Right lung (tissue), 5 donors: ENCODE measurements around the gene ACSL3. TPM values are rescaled to one million over a fixed set of nuclear protein-coding genes. Genes with fewer than 3 reads are reported as not detected.
"Not testable (repeated sequence)": the region's sequence is repeated elsewhere in the genome, so short reads cannot be mapped to it uniquely, and the experiment has no call there.

ENCODE experiments used
- DNase-seq, 2 donors: peaks; one replicate each; pipeline ENCODE4 v3.0.0-alpha.2; 2013
- polyA plus RNA-seq, 5 donors: library from polyadenylated mRNA; unstranded; fragments of 120-200 nt; gene quantifications; one replicate each; pipeline versions ENCODE4 v1.2.1 to v1.2.3, GENCODE V29; 2013; ENCODE audit warnings: inconsistent platforms in 1 of 5, low replicate concordance in 1 of 5; ENCODE audit not compliant: insufficient read length in 5 of 5, insufficient read depth in 1 of 5

Gene ACSL3
- polyA plus RNA-seq, 5 donors = 53.1 to 64.4 (median 56.1) TPM

- DNase-seq = no peak
Observed at GRCh38 chr2:222907048-222907447, 46.2 kb downstream of the ACSL3 start.

GRCh38 chr2:222907790-222908441, 47.1 kb downstream of the ACSL3 start:
- peak; percentile 15 to 30 for DNase-seq

DNA sequence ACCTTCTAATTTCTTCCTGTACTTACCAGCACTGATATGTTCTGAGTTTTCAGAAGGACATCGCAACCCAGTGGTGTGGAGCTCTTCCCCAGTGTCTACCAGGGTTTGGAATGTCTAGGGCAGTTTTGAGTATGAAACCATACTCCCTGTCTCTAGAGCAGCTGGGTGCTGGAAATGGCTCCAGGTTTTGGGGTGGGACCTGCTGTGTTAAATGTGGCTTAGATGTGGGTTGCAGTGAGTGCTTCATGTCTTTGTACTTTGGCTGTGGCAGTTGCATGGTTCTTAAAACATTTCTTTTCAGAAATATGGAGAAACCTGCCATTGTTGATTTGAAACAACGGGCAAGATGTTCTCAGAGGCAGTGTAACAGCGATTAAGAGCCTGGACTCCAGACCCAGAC, 48.5 kb downstream of the ACSL3 start:
- no peak for DNase-seq

DNA sequence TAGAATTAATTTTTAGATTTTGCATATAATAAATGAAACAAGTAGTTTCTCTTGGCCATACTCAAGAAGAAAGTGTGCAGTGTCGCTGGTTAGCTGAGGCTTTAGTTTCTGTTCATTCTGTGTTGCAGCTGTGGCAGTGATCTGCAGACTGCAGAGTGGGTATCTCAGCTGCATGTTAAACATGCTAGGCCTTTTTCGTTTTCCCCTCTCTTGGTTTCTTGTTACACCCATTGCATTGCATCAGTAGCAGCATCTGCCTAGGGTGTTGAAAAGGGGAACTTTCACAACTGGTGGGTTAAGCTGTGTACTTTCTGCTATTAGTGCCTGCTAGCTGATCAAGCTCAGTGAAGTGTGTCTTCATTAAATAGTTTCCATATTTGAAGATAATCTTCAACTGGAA, 51.3 kb downstream of the ACSL3 start:
- no peak for DNase-seq

- no peak for DNase-seq
Observed at GRCh38 chr2:222912776-222913175, 51.9 kb downstream of the ACSL3 start.

GRCh38 chr2:222915092-222915957, 54.5 kb downstream of the ACSL3 start:
- DNase-seq = no peak

- DNase-seq = no peak
Observed at GRCh38 chr2:222916229-222917197, 55.7 kb downstream of the ACSL3 start.

DNA sequence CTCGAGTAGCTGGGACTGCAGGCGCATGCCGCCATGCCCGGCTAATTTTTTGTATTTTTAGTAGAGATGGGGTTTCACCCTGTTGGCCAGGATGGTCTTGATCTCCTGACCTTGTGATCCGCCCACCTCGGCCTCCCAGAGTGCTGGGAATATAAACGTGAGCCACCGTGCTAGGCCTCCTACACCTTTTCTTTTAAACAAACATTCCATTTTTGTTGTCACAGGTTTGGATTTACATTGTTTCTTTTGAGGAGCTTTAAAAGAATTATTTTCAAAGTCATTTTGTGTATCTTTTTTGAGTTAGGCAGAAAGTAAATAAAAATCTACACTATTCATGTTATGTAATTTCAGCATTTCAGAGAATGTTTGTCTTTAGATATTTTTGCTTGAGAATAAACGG, 56.4 kb downstream of the ACSL3 start:
- not testable (repeated sequence) for DNase-seq

DNA sequence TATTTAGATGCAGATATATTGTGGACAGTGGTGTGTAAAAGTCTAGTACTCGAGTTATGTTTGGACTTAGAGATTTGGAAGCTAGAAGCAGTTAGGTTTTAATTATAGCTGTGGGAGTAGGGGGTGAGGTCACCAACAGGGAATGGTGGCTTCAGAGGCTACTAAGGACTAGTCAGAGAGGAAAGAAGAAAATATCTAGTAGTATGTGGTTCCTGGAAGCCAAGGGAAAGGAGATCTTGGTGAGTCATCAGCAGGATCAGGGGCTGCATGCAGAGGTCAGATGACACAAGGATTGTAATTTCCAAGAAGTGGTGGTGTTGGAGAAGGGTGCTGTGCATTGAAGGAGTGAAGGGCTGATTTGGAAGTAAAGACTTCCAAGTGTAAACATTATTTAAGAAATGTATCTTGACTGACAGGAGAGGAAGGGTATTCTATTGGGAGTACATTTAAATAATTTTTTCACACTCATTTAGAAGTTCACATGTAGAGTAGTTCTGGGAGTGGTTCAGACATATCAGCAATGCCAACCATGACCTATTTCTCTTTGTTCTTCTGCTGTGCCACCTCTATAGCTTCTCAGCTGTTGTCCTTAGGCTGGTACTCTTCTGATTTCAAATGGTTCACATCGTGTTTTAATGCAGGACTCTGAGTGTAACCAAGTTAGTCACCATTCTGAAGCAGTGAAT, 59.1 kb downstream of the ACSL3 start:
- no peak for DNase-seq

GRCh38 chr2:222920657-222921186, 59.9 kb downstream of the ACSL3 start:
- no peak for DNase-seq

DNA sequence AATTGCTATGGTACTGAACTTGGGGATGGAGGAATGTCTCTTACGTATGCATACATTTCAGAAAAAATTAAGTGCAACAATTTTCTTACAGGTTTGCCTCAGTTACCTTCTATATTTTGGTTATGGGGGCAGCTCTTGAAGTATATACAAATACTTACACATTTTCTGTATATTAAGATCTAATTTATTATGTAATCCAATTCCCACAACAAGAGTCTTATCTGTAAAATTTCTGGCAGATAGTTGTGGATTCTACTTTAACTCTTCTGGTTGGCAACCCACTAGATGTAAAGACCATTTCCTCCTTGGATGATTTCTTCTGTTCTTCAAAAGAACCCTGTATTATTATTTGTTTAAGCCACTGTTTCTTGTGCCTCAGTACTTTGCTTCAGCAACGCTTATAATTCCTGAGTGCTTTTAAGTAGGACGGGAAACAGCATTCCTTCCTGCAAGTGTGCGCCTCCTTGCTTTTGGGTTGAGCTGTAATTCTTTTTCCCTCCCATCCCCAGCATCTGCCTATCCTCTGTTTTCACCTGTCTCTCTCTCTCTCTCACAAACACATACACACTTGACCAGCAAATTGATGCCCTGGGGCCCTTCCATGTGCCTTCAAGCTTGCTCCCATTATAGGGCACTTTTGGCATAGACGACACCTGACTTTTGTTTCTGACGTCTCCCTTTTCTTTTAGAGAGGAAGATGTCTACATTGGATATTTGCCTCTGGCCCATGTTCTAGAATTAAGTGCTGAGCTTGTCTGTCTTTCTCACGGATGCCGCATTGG, 61.4 kb downstream of the ACSL3 start:
- no peak for DNase-seq

GRCh38 chr2:222926915-222927314, 66.1 kb downstream of the ACSL3 start:
- no peak for DNase-seq

- DNase-seq = no peak
Observed at GRCh38 chr2:222927600-222927999, 66.8 kb downstream of the ACSL3 start.

- DNase-seq = no peak
Observed at GRCh38 chr2:222928335-222928734, 67.5 kb downstream of the ACSL3 start.

GRCh38 chr2:222930862-222931261, 70.0 kb downstream of the ACSL3 start:
- DNase-seq = no peak

DNA sequence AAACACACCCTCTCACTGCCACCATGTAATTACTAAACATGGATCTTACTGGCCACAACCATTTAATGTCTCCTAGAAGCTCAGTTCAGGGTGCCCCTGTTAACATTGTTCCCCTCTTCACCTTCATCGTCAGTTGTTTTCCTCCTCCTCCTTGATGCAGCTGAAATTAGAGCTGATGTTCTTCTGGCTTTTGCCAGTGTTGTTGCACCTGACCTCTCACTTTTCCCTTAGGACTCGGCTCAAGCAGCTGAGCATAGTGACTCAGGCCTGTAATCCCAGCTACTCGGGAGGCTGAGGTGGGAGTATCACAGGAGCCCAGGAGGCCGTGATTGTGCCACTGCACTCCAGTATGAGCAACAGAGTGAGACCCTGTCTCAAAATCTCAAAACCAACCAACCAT, 70.8 kb downstream of the ACSL3 start:
- DNase-seq = no peak

GRCh38 chr2:222933458-222933857, 72.6 kb downstream of the ACSL3 start:
- DNase-seq = no peak

- DNase-seq = no peak
Observed at GRCh38 chr2:222935688-222936298, 75.0 kb downstream of the ACSL3 start.

- DNase-seq = no peak
Observed at GRCh38 chr2:222936705-222937104, 75.9 kb downstream of the ACSL3 start.

- DNase-seq = no peak
Observed at GRCh38 chr2:222938327-222938726, 77.5 kb downstream of the ACSL3 start.
